ENCODE results near the gene ALDH5A1. TPM values are rescaled to one million over a fixed set of nuclear protein-coding genes. Genes with fewer than 3 reads are reported as not detected.

ALDH5A1 gene
- total and polyA plus RNA-seq, 11 donors: 3.0 to 35.5 (median 19.7) TPM

GRCh38 chr6:24569811-24570210 lies 75.0 kb downstream of the ALDH5A1 start:
- no peak overlapping the region for H3K4me3 ChIP-seq
- H3K27ac ChIP-seq: no peak overlapping the region
- DNase-seq: no peak
- no peaks in the 10 kb centered on the region for H3K36me3 ChIP-seq
- intact Hi-C loops (cut with DNase I): loop anchor here in 1 of 10 donors (10.0 kb wide), 1 partner anchor 195 kb away; no protein-coding TSS in a partner anchor
- TF ChIP-seq POLR2A (IDR thresholded peaks at IDR 0.05) (no peak), CTCF (IDR thresholded peaks at IDR 0.05) (no peak)
- peaks cover 0 to 9% (median 0%) of the 10 kb centered on the region in 9 donors for H3K27me3 ChIP-seq
- 87 to 93% (median 90%) methylated on average over 5 of the region's 5 CpGs for WGBS, 4 donors
- no peaks in the 10 kb centered on the region for H3K9me3 ChIP-seq
- ATAC-seq: no peak
- H3K4me1 ChIP-seq: no peaks in the 10 kb centered on the region

GRCh38 chr6:24571361-24571760 lies 76.6 kb downstream of the ALDH5A1 start:
- intact Hi-C loops (cut with DNase I): loop anchor here in 1 of 10 donors (10.0 kb wide), 1 partner anchor 193 kb away; no protein-coding TSS in a partner anchor
- DNase-seq (no peak), ATAC-seq (no peak)
- Histone ChIP-seq H3K27me3 (peaks cover 0 to 9% (median 0%) of the 10 kb centered on the region in 9 donors), H3K9me3 (no peaks in the 10 kb centered on the region), H3K4me3 (no peak overlapping the region), H3K4me1 (no peaks in the 10 kb centered on the region), H3K27ac (no peak overlapping the region), H3K36me3 (no peaks in the 10 kb centered on the region)
- WGBS, 4 donors: 78 to 88% (median 86%) methylated on average over 6 of the region's 6 CpGs
- TF ChIP-seq CTCF (IDR thresholded peaks at IDR 0.05): no peak
- no peak for TF ChIP-seq POLR2A (IDR thresholded peaks at IDR 0.05)

GRCh38 chr6:24574809-24575208 lies 80.0 kb downstream of the ALDH5A1 start:
- no peak for DNase-seq
- no peak overlapping the region for H3K27ac ChIP-seq
- peaks cover 0 to 9% (median 0%) of the 10 kb centered on the region in 9 donors for H3K27me3 ChIP-seq
- H3K36me3 ChIP-seq: no peaks in the 10 kb centered on the region
- TF ChIP-seq POLR2A (IDR thresholded peaks at IDR 0.05): no peak
- TF ChIP-seq CTCF (IDR thresholded peaks at IDR 0.05): no peak
- no peaks in the 10 kb centered on the region for H3K4me1 ChIP-seq
- ATAC-seq: no peak
- no peaks in the 10 kb centered on the region for H3K9me3 ChIP-seq
- H3K4me3 ChIP-seq: no peak overlapping the region
- 73 to 87% (median 82%) methylated on average over 4 of the region's 4 CpGs for WGBS, 4 donors
- intact Hi-C loops (cut with DNase I): loop anchor here in 1 of 10 donors (10.0 kb wide), 1 partner anchor 190 kb away; no protein-coding TSS in a partner anchor

GRCh38 chr6:24576447-24576846 lies 81.7 kb downstream of the ALDH5A1 start:
- intact Hi-C loops (cut with DNase I): loop anchor here in 1 of 10 donors (10.0 kb wide), 1 partner anchor 188 kb away; no protein-coding TSS in a partner anchor
- Histone ChIP-seq H3K27ac (no peak overlapping the region), H3K4me3 (no peak overlapping the region), H3K9me3 (no peaks in the 10 kb centered on the region), H3K27me3 (peaks cover 0 to 4% (median 0%) of the 10 kb centered on the region in 9 donors), H3K36me3 (no peaks in the 10 kb centered on the region), H3K4me1 (no peaks in the 10 kb centered on the region)
- ATAC-seq (no peak), DNase-seq (no peak)
- WGBS, 4 donors: 90 to 93% (median 92%) methylated on average over 6 of the region's 6 CpGs
- TF ChIP-seq POLR2A (IDR thresholded peaks at IDR 0.05) (no peak), CTCF (IDR thresholded peaks at IDR 0.05) (no peak)
